Spleen (tissue), 13 donors: ENCODE measurements around the gene ARID1A. TPM values are rescaled to one million over a fixed set of nuclear protein-coding genes. Genes with fewer than 3 reads are reported as not detected.
"Not testable (repeated sequence)": the region's sequence is repeated elsewhere in the genome, so short reads cannot be mapped to it uniquely, and the experiment has no call there.

ENCODE experiments used
- DNase-seq: peaks from one replicate; pipeline ENCODE4 v3.0.0-alpha.2; 2020
- H3K27ac ChIP-seq, 8 donors: fragments of 200-600 bp; sonication (generic) in 7 of 8; 1 replicate in 4 of 8; 2 replicates in 4 of 8; pipeline versions ENCODE4 v1.5.0 to v1.8.0; 2016 to 2021; ENCODE audit warnings: inconsistent platforms in 4 of 8, mild to moderate bottlenecking in 4 of 8, moderate library complexity in 1 of 8
- H3K27me3 ChIP-seq, 7 donors: fragments of 200-600 bp; sonication (generic) in 6 of 7; replicated peaks in 1 of 7; 1 replicate in 4 of 7; 2 replicates in 3 of 7; pipeline versions ENCODE4 v1.5.0 to v1.8.0; 2016 to 2021; ENCODE audit warnings: inconsistent platforms in 3 of 7, mild to moderate bottlenecking in 1 of 7
- H3K36me3 ChIP-seq, 6 donors: fragments of 200-600 bp; sonication (generic) in 5 of 6; 1 replicate in 4 of 6; 2 replicates in 2 of 6; pipeline versions ENCODE4 v1.5.0 to v1.8.0; 2016 to 2021; ENCODE audit warnings: inconsistent platforms in 2 of 6
- H3K4me1 ChIP-seq, 6 donors: fragments of 200-600 bp; sonication (generic) in 5 of 6; 1 replicate in 3 of 6; 2 replicates in 3 of 6; pipeline versions ENCODE4 v1.5.0 to v1.8.0; 2016 to 2021; ENCODE audit warnings: inconsistent platforms in 3 of 6
- H3K4me3 ChIP-seq, 8 donors: fragments of 200-600 bp; sonication (generic) in 7 of 8; 1 replicate in 4 of 8; 2 replicates in 4 of 8; pipeline versions ENCODE4 v1.5.0 to v1.8.0; 2016 to 2021; ENCODE audit warnings: inconsistent platforms in 4 of 8, mild to moderate bottlenecking in 4 of 8, moderate library complexity in 2 of 8
- H3K9me3 ChIP-seq, 8 donors: fragments of 200-600 bp; sonication (generic) in 7 of 8; 1 replicate in 4 of 8; 2 replicates in 4 of 8; pipeline versions ENCODE4 v1.5.0 to v1.8.0; 2016 to 2021; ENCODE audit warnings: inconsistent platforms in 4 of 8
- CTCF ChIP-seq, 11 experiments: fragments of 200-600 bp in 7 of 11; fragments of 450-650 bp in 4 of 11; sonication (generic) in 4 of 11; IDR thresholded peaks in 8 of 11; conservative IDR thresholded peaks in 3 of 11; 1 replicate in 7 of 11; 2 replicates in 4 of 11; pipeline versions ENCODE4 v1.4.0 to v1.8.0; 2016 to 2021; ENCODE audit warnings: antibody characterized with exemption in 11 of 11, inconsistent platforms in 4 of 11, mild to moderate bottlenecking in 1 of 11
- POLR2A ChIP-seq, 3 donors: fragments of 450-650 bp; IDR thresholded peaks; one replicate each; pipeline ENCODE4 v1.5.1; 2017; ENCODE audit warnings: antibody characterized with exemption in 3 of 3, mild to moderate bottlenecking in 1 of 3
- POLR2AphosphoS5 ChIP-seq, 3 donors: sonication (generic); formaldehyde crosslinking; IDR thresholded peaks; one replicate each; pipeline ENCODE4 v1.5.1; 2017; ENCODE audit warnings: antibody characterized with exemption in 3 of 3
- WGBS, 5 donors: extraction: QIAGEN DNeasy Blood & Tissue Kit in 3 of 5; methylation state at CpG; one replicate each; pipeline versions ENCODE4 v1.1.5 to v1.1.7; 2013 to 2018; 5-methylcytosine and 5-hydroxymethylcytosine counted together
- intact Hi-C: fragments of 100-400 bp; cut with DNase I; formaldehyde crosslinking; loops from one replicate; pipeline ENCODE4 v1.15.0; 2023; ENCODE audit warnings: low total_unique reads
- long read RNA-seq, 2 donors: transcript quantifications; one replicate each; lab custom pipeline, GENCODE V29; 2026
- polyA plus RNA-seq, 3 donors: library from polyadenylated mRNA; stranded (reverse); fragments of 200-250 nt; gene quantifications; one replicate each; pipeline ENCODE4 v1.2.1, GENCODE V29; 2013
- total RNA-seq, 7 donors: library from RNA; depleted of rRNA in 3 of 7; stranded (reverse); fragments of >200 nt in 3 of 7; fragmentation: NEBNext Ultra II Directional in 4 of 7; extraction: Animal tissue kit (Norgen Biotek cat#: 25700) in 4 of 7; gene quantifications; one replicate each; pipeline versions ENCODE4 v1.1.0 to v1.2.1, GENCODE V29; 2016 to 2021
- donor health status: healthy with polysubstance abuse.
- donor health status: DM: no; HTN: no; CAD: no; lungs with moderate emphysema.
- donor health status: DM: no; HTN: no; CAD: no.
- donor health status: Bipolar disorder and iron deficiency.
- donor health status: healthy.
- donor health status: DM: no; HTN: no; CAD: no.
- donor health status: DM: yes; HTN: yes; CAD: no.

The ARID1A gene
- total RNA-seq (100 to 1,000 TPM in 3 of 7 donors, 10 to 100 TPM in 4; 86.0 to 121 (median 97.4) TPM), polyA plus RNA-seq (10 to 100 TPM in 2 of 3 donors, 1 to 10 TPM in 1; 9.8 to 24.2 (median 14.6) TPM)
- long read RNA-seq, donor 1, transcript ARID1A-217 (1 exons, 3,046 nt) = major isoform, 13 of 15 reads
- long read RNA-seq, donor 1, partial matches to known transcripts = 0 of 15 reads
- long read RNA-seq, donor 1, other reads (novel, unspliced or antisense) = 0 of 15 reads
- long read RNA-seq, donor 2, transcript ARID1A-217 (1 exons, 3,046 nt) = major isoform, 16 of 32 reads
- long read RNA-seq, donor 2, partial matches to known transcripts = 15 of 32 reads
- long read RNA-seq, donor 2, other reads (novel, unspliced or antisense) = 0 of 32 reads

DNA sequence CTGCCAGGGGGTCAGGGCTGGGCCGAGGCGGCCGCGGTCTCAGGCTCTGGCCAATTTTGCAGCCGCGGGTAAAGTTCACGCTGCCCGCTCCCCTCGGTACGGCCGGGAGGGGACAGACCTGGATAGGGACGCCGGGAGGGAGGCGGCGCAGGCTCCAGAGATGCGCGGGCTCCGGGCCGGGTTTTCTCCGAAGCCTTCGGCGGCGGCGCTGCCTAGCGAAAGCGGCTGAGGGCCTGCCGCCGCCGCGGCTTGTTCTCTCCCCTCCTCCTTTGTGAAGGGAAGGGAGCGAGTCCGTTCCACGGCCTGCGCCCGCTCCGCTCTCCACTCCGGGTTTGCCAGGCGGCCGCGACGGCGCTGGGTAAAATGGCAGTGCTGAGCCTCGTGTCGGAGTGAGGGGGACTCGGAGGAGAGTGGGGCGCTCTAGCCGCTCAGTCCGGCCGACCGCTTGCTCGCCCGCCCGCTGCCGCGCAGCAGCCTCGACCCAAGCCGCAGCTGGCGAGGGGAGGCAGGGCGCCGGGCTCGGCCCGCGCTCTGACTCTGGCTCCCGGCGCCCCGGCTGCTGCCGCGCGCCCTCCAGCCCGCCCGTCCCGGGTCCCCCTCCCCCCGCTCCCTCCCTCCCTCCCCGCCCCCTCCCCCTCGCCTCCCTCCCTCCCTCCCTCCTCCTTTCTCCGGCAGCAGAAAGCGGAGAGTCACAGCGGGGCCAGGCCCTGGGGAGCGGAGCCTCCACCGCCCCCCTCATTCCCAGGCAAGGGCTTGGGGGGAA, at the start of gene ARID1A:
Gene ARID1A, plus strand, starts transcription at position 660 of the 763 bp plus-strand sequence. CDS start 389 bp downstream, outside the sequence.
- TF ChIP-seq POLR2A (IDR thresholded peaks at IDR 0.05) (peak in 2 of 3 donors; percentile 60 to 91), POLR2AphosphoS5 (IDR thresholded peaks at IDR 0.05) (peak; percentile 92 to 97 (median 94)), CTCF (IDR thresholded peaks at IDR 0.05 in 8 of 11, conservative IDR thresholded peaks at IDR 0.05 in 3 of 11) (peak in 6 of 11 experiments; percentile 4 to 36 (median 16))
- 0 to 1% (median 0%) methylated on average over 31 to 78 of the region's 80 CpGs for WGBS, 5 donors
- H3K4me1 ChIP-seq = peaks cover 39 to 76% (median 72%) of the 10 kb centered on the region in 6 donors

GRCh38 chr1:26664802-26665201, 31.0 kb upstream of the ARID1A start:
- Histone ChIP-seq H3K27ac (no peak overlapping the region), H3K4me1 (no peaks in the 10 kb centered on the region), H3K27me3 (no peaks in the 10 kb centered on the region), H3K9me3 (no peaks in the 10 kb centered on the region), H3K36me3 (no peaks in the 10 kb centered on the region), H3K4me3 (no peak overlapping the region)
- no peak for TF ChIP-seq POLR2A (IDR thresholded peaks at IDR 0.05)
- no peak for TF ChIP-seq POLR2AphosphoS5 (IDR thresholded peaks at IDR 0.05)
- TF ChIP-seq CTCF (IDR thresholded peaks at IDR 0.05 in 8 of 11, conservative IDR thresholded peaks at IDR 0.05 in 3 of 11) = no peak
- intact Hi-C loops = no loop called here
- WGBS, 5 donors = 84 to 95% (median 86%) methylated on average over 2 of the region's 2 CpGs
- no peak for DNase-seq

More for the DNA sequence above, at the start of gene ARID1A:
- H3K27ac ChIP-seq = peak within 1 kb of the TSS; percentile 92 to 99 (median 98)
- intact Hi-C loops = loop anchor here (5.0 to 10.0 kb wide), 2 partner anchors 49 to 92 kb away; partner anchors contain the start of gene PIGV
- no peaks in the 10 kb centered on the region for H3K36me3 ChIP-seq
- H3K9me3 ChIP-seq = no peaks in the 10 kb centered on the region
- peak within 1 kb of the TSS; percentile 80 to 95 (median 88) for H3K4me3 ChIP-seq
- peak; percentile 99 for DNase-seq
- peaks cover 0 to 3% (median 0%) of the 10 kb centered on the region in 7 donors for H3K27me3 ChIP-seq

- Histone ChIP-seq H3K9me3 (no peaks in the 10 kb centered on the region), H3K36me3 (no peaks in the 10 kb centered on the region), H3K27ac (no peak overlapping the region), H3K27me3 (no peaks in the 10 kb centered on the region), H3K4me1 (no peaks in the 10 kb centered on the region), H3K4me3 (no peak overlapping the region)
- intact Hi-C loops = no loop called here
- no peak for TF ChIP-seq POLR2A (IDR thresholded peaks at IDR 0.05)
- no peak for DNase-seq
- WGBS, 5 donors = 89 to 100% (median 93%) methylated on average over 1 of the region's 1 CpG
Observed at GRCh38 chr1:26666855-26667254, 29.0 kb upstream of the ARID1A start.

DNA sequence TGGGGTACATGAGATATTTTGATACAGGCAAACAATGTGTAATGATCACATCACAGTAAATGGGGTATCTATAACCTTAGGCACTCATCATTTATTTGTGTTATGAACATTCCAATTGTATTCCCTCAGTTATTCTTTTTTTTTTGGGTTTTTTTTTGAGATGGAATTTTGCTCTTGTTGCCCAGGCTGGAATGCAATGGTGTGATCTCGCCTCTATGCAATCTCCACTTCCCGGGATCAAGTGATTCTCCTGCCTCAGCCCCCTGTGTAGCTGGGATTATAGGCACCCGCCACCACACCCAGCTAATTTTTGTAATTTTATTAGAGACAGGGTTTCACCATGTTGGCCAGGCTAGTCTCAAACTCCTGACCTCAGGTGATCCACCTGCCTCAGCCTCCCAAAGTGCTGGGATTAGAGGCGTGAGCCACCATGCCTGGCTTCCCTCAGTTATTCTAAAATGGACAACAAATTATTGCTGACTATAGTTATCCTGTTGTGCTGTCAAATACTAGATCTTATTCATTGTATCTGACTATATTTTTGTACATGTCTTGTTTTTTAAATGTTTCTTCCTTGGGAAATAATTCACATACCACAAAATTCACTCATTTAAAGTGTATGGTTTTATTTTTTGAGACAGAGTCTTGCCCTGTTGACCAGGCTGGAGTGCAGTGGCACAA, 27.6 kb upstream of the ARID1A start:
- H3K4me1 ChIP-seq, H3K9me3 ChIP-seq, intact Hi-C loops, H3K4me3 ChIP-seq, H3K27me3 ChIP-seq, DNase-seq, H3K27ac ChIP-seq, H3K36me3 ChIP-seq: not testable (repeated sequence)
- WGBS, 5 donors = 79 to 98% (median 96%) methylated on average over 4 of the region's 4 CpGs
